ENCODE data around the gene GTF3C4. TPM values are rescaled to one million over a fixed set of nuclear protein-coding genes. Genes with fewer than 3 reads are reported as not detected.

Gene GTF3C4
- total and polyA plus RNA-seq, 2 experiments from 2014 or later, result 9.5 to 39.6 TPM

DNA sequence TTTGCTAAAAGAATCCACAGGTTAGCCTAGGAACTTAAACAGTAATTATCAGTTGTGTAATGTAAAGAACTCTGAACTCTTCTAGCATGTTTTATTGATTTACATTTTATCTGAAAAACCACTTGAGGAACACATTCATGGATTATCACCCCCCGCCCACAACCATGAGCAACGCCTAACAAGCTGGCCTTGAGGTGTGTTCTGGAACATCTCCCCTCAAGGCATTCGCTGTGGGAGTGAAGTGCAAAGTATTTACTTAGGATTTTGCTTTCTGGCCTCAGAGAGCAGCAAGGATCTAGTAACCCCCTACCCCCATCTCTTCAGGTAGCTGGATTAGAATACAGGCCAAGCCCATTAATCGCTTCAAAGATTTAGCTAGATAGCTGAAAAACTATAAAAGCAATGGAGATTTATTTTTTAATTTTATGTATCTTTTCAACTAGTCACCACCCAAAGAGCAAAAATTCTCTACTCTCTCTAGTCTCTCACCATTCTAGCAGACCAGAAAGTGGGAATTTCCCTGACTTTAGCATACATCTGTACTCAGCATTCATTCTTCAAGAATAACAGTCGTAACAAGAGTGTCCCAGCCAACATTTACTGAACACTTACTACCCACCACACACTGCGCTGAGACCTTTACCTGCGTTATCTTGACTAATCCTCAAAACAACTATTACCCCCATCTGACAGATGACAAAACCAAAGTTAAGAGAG, 37.7 kb upstream of the GTF3C4 start:
- no peaks in the 10 kb centered on the region for H3K9me2 ChIP-seq (ENCODE audit: insufficient read depth)
- H2AFZ ChIP-seq, result no peak overlapping the region
- peaks cover 16% of the 10 kb centered on the region; the same call in 1 of the 2 replicates for H3K36me3 ChIP-seq (ENCODE audit: insufficient read depth)
- Mint-ChIP-seq H3K4me3 (no peak overlapping the region), H3K36me3 (ENCODE audit: low read depth) (peaks cover 44% of the 10 kb centered on the region), H3K4me1 (peaks cover 10% of the 10 kb centered on the region), H3K27ac (no peak overlapping the region), H3K9me3 (no peaks in the 10 kb centered on the region), H3K27me3 (ENCODE audit: insufficient read depth, low read depth, poor library complexity) (peaks cover 2% of the 10 kb centered on the region)
- no peak overlapping the region for H3K4me3 ChIP-seq
- TF ChIP-seq, protein P1, sequence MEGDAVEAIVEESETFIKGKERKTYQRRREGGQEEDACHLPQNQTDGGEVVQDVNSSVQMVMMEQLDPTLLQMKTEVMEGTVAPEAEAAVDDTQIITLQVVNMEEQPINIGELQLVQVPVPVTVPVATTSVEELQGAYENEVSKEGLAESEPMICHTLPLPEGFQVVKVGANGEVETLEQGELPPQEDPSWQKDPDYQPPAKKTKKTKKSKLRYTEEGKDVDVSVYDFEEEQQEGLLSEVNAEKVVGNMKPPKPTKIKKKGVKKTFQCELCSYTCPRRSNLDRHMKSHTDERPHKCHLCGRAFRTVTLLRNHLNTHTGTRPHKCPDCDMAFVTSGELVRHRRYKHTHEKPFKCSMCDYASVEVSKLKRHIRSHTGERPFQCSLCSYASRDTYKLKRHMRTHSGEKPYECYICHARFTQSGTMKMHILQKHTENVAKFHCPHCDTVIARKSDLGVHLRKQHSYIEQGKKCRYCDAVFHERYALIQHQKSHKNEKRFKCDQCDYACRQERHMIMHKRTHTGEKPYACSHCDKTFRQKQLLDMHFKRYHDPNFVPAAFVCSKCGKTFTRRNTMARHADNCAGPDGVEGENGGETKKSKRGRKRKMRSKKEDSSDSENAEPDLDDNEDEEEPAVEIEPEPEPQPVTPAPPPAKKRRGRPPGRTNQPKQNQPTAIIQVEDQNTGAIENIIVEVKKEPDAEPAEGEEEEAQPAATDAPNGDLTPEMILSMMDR (conservative IDR thresholded peaks at IDR 0.05; ENCODE audit: low read depth in 2 of 2), result no peak
- no peak for TF ChIP-seq EZH2phosphoT487 (IDR thresholded peaks at IDR 0.05; ENCODE audit: unreplicated experiment)
- H3K27me3 ChIP-seq (ENCODE audit: insufficient read depth), result no peaks in the 10 kb centered on the region
- H3F3A ChIP-seq (replicated peaks; ENCODE audit: low read depth), result no peaks in the 10 kb centered on the region
- H4K20me1 ChIP-seq (replicated peaks; ENCODE audit: insufficient read depth), result peaks cover 4% of the 10 kb centered on the region; the same call in 1 of the 2 replicates
- H3K27ac ChIP-seq (ENCODE audit: low read depth), result 0 out of 2 replicates have a peak overlapping the region, but pooled peaks have one; percentile 21
- no peak overlapping the region for H3K4me2 ChIP-seq
- ATAC-seq (no peak), DNase-seq (ENCODE audit: low spot score) (no peak)
- no peaks in the 10 kb centered on the region for H3K79me2 ChIP-seq (replicated peaks; ENCODE audit: insufficient read depth)
- peaks cover 10% of the 10 kb centered on the region for H3K4me1 ChIP-seq (ENCODE audit: insufficient read depth)

DNA sequence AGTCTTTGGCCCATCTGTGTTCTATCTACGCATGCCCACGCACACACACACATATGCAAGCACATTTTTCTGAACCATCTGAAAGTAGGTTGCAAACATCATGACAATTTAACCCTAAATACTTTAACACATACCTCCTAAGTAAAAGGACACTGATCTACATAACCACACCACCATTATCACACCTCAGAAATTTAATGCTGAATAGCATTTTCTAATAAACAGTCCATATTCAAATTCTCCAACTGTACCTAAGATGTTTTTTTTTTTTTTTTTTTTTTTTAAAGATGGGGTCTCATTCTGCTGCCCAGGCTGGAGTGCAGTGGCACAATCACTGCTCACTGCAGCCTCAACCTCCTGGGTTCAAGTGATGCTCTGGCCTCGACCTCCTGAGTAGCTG, 35.9 kb upstream of the GTF3C4 start:
- peaks cover 2% of the 10 kb centered on the region for H3K27me3 Mint-ChIP-seq (ENCODE audit: insufficient read depth, low read depth, poor library complexity)
- no peaks in the 10 kb centered on the region for H3K4me1 ChIP-seq (ENCODE audit: insufficient read depth)
- no peak overlapping the region for H3K4me3 ChIP-seq
- no peak overlapping the region for H3K4me2 ChIP-seq
- TF ChIP-seq ZNF331 (CRISPR knock-in tag; IDR thresholded peaks at IDR 0.05; ENCODE audit: low read depth), result no peak
- no peak for TF ChIP-seq ZNF114 (CRISPR knock-in tag; IDR thresholded peaks at IDR 0.05)
- TF ChIP-seq, protein P1 (conservative IDR thresholded peaks at IDR 0.05; ENCODE audit: low read depth in 2 of 2), result no peak
- H3K79me2 ChIP-seq (replicated peaks; ENCODE audit: insufficient read depth), result no peaks in the 10 kb centered on the region
- peaks cover 16% of the 10 kb centered on the region; the same call in 1 of the 2 replicates for H3K36me3 ChIP-seq (ENCODE audit: insufficient read depth)
- H3K36me3 Mint-ChIP-seq (ENCODE audit: low read depth), result peaks cover 45% of the 10 kb centered on the region
- DNase-seq (ENCODE audit: low spot score) (no peak), ATAC-seq (no peak)
- no peak overlapping the region for H3K27ac ChIP-seq (ENCODE audit: low read depth)
- peaks cover 4% of the 10 kb centered on the region; the same call in 1 of the 2 replicates for H4K20me1 ChIP-seq (replicated peaks; ENCODE audit: insufficient read depth)
- H3K9me2 ChIP-seq (ENCODE audit: insufficient read depth), result no peaks in the 10 kb centered on the region
- no peaks in the 10 kb centered on the region for H3F3A ChIP-seq (replicated peaks; ENCODE audit: low read depth)
- no peak overlapping the region for H2AFZ ChIP-seq
- no peak overlapping the region for H3K4me3 Mint-ChIP-seq
- H3K27ac Mint-ChIP-seq, result no peak overlapping the region
- H3K27me3 ChIP-seq (ENCODE audit: insufficient read depth), result no peaks in the 10 kb centered on the region
- H3K9me3 Mint-ChIP-seq, result no peaks in the 10 kb centered on the region
- no peaks in the 10 kb centered on the region for H3K4me1 Mint-ChIP-seq

All from GM23338 (cell line).